ENCODE measurements around the gene RNF220. TPM values are rescaled to one million over a fixed set of nuclear protein-coding genes. Genes with fewer than 3 reads are reported as not detected.

The RNF220 gene
- total RNA-seq, 1 experiment from 2014 or later = 128 TPM

DNA sequence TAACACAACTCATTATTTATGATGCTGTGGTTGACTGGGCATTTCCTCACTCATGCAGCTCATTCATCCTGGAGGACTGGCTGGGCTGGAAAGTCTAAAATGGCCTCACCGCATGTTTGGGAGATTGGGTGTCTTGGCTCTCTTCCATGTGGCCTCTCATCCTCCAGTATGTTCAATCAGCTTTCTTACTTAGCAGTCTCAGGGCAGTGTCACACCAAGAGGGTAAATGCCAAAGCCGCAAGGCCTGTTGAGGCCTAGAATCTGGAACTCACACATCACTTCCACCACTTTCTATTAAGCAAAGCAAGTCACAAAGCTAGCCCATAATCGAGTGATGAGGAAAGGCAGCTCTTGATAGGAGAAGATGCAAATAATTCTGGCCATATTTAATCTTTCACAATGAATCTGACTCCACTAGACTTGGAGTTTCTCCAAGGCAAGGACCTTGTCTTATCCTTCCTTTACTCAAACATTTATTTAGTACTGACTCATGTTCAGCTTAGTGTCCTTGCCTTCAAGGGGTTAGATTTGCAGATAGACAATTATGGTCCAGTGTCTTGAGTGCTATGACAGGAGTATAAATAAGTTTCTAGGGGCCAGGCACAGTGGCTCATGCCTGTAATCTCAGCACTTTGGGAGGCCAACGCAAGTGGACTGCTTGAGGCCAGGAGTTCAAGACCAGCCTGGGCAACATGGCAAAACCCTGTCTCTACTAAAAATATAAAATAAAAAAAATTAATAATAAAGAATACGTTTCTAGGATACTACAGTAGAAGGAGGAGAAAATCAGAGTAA, 224.1 kb downstream of the RNF220 start:
- Mint-ChIP-seq H3K4me1 (peaks cover 24% of the 10 kb centered on the region), H3K27me3 (ENCODE audit: low read depth) (no peaks in the 10 kb centered on the region), H3K36me3 (peaks cover 11% of the 10 kb centered on the region), H3K27ac (no peak overlapping the region), H3K4me3 (no peak overlapping the region), H3K9me3 (no peaks in the 10 kb centered on the region)
- ChIA-PET CTCF (interaction anchor here (1.0 to 3.7 kb wide), 2 partner anchors 20 to 251 kb away, joined by 3 to 30 read pairs; no protein-coding TSS in a partner anchor), POLR2A (no interaction called here)
- DNase-seq (ENCODE audit: low spot score) (no peak), ATAC-seq (no peak)
- TF ChIP-seq, protein P1, sequence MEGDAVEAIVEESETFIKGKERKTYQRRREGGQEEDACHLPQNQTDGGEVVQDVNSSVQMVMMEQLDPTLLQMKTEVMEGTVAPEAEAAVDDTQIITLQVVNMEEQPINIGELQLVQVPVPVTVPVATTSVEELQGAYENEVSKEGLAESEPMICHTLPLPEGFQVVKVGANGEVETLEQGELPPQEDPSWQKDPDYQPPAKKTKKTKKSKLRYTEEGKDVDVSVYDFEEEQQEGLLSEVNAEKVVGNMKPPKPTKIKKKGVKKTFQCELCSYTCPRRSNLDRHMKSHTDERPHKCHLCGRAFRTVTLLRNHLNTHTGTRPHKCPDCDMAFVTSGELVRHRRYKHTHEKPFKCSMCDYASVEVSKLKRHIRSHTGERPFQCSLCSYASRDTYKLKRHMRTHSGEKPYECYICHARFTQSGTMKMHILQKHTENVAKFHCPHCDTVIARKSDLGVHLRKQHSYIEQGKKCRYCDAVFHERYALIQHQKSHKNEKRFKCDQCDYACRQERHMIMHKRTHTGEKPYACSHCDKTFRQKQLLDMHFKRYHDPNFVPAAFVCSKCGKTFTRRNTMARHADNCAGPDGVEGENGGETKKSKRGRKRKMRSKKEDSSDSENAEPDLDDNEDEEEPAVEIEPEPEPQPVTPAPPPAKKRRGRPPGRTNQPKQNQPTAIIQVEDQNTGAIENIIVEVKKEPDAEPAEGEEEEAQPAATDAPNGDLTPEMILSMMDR (IDR thresholded peaks at IDR 0.05) = no peak
- TF ChIP-seq ZNF317 (CRISPR knock-in tag; IDR thresholded peaks at IDR 0.05; ENCODE audit: borderline replicate concordance, low read depth) (no peak), NFE2L1 (CRISPR knock-in tag; IDR thresholded peaks at IDR 0.05) (no peak), ZBTB21 (CRISPR knock-in tag; IDR thresholded peaks at IDR 0.05; ENCODE audit: borderline replicate concordance) (no peak), GTF2I (CRISPR knock-in tag; conservative IDR thresholded peaks at IDR 0.05) (no peak), NR3C1 (CRISPR knock-in tag; conservative IDR thresholded peaks at IDR 0.05; ENCODE audit: low read depth) (no peak), TP53 (CRISPR knock-in tag; IDR thresholded peaks at IDR 0.05) (no peak), TEAD1 (CRISPR knock-in tag; IDR thresholded peaks at IDR 0.05) (no peak), NFATC4 (CRISPR knock-in tag; IDR thresholded peaks at IDR 0.05) (no peak), KAT7 (CRISPR knock-in tag; IDR thresholded peaks at IDR 0.05; ENCODE audit: borderline replicate concordance) (no peak)
- TF ChIP-seq, protein P2, sequence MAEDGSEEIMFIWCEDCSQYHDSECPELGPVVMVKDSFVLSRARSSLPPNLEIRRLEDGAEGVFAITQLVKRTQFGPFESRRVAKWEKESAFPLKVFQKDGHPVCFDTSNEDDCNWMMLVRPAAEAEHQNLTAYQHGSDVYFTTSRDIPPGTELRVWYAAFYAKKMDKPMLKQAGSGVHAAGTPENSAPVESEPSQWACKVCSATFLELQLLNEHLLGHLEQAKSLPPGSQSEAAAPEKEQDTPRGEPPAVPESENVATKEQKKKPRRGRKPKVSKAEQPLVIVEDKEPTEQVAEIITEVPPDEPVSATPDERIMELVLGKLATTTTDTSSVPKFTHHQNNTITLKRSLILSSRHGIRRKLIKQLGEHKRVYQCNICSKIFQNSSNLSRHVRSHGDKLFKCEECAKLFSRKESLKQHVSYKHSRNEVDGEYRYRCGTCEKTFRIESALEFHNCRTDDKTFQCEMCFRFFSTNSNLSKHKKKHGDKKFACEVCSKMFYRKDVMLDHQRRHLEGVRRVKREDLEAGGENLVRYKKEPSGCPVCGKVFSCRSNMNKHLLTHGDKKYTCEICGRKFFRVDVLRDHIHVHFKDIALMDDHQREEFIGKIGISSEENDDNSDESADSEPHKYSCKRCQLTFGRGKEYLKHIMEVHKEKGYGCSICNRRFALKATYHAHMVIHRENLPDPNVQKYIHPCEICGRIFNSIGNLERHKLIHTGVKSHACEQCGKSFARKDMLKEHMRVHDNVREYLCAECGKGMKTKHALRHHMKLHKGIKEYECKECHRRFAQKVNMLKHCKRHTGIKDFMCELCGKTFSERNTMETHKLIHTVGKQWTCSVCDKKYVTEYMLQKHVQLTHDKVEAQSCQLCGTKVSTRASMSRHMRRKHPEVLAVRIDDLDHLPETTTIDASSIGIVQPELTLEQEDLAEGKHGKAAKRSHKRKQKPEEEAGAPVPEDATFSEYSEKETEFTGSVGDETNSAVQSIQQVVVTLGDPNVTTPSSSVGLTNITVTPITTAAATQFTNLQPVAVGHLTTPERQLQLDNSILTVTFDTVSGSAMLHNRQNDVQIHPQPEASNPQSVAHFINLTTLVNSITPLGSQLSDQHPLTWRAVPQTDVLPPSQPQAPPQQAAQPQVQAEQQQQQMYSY (CRISPR knock-in tag; IDR thresholded peaks at IDR 0.05) = no peak
- TF ChIP-seq, protein P3, sequence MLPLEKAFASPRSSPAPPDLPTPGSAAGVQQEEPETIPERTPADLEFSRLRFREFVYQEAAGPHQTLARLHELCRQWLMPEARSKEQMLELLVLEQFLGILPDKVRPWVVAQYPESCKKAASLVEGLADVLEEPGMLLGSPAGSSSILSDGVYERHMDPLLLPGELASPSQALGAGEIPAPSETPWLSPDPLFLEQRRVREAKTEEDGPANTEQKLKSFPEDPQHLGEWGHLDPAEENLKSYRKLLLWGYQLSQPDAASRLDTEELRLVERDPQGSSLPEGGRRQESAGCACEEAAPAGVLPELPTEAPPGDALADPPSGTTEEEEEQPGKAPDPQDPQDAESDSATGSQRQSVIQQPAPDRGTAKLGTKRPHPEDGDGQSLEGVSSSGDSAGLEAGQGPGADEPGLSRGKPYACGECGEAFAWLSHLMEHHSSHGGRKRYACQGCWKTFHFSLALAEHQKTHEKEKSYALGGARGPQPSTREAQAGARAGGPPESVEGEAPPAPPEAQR (CRISPR knock-in tag; IDR thresholded peaks at IDR 0.05) = no peak
- TF ChIP-seq, protein P4, sequence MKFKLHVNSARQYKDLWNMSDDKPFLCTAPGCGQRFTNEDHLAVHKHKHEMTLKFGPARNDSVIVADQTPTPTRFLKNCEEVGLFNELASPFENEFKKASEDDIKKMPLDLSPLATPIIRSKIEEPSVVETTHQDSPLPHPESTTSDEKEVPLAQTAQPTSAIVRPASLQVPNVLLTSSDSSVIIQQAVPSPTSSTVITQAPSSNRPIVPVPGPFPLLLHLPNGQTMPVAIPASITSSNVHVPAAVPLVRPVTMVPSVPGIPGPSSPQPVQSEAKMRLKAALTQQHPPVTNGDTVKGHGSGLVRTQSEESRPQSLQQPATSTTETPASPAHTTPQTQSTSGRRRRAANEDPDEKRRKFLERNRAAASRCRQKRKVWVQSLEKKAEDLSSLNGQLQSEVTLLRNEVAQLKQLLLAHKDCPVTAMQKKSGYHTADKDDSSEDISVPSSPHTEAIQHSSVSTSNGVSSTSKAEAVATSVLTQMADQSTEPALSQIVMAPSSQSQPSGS (CRISPR knock-in tag; IDR thresholded peaks at IDR 0.05; ENCODE audit: borderline replicate concordance, low read depth) = no peak
- TF ChIP-seq, protein P5, sequence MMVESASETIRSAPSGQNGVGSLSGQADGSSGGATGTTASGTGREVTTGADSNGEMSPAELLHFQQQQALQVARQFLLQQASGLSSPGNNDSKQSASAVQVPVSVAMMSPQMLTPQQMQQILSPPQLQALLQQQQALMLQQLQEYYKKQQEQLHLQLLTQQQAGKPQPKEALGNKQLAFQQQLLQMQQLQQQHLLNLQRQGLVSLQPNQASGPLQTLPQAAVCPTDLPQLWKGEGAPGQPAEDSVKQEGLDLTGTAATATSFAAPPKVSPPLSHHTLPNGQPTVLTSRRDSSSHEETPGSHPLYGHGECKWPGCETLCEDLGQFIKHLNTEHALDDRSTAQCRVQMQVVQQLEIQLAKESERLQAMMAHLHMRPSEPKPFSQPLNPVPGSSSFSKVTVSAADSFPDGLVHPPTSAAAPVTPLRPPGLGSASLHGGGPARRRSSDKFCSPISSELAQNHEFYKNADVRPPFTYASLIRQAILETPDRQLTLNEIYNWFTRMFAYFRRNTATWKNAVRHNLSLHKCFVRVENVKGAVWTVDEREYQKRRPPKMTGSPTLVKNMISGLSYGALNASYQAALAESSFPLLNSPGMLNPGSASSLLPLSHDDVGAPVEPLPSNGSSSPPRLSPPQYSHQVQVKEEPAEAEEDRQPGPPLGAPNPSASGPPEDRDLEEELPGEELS (CRISPR knock-in tag; IDR thresholded peaks at IDR 0.05) = no peak
- TF ChIP-seq, protein P6, sequence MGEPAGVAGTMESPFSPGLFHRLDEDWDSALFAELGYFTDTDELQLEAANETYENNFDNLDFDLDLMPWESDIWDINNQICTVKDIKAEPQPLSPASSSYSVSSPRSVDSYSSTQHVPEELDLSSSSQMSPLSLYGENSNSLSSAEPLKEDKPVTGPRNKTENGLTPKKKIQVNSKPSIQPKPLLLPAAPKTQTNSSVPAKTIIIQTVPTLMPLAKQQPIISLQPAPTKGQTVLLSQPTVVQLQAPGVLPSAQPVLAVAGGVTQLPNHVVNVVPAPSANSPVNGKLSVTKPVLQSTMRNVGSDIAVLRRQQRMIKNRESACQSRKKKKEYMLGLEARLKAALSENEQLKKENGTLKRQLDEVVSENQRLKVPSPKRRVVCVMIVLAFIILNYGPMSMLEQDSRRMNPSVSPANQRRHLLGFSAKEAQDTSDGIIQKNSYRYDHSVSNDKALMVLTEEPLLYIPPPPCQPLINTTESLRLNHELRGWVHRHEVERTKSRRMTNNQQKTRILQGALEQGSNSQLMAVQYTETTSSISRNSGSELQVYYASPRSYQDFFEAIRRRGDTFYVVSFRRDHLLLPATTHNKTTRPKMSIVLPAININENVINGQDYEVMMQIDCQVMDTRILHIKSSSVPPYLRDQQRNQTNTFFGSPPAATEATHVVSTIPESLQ (CRISPR knock-in tag; IDR thresholded peaks at IDR 0.05) = no peak
- TF ChIP-seq, protein P7, sequence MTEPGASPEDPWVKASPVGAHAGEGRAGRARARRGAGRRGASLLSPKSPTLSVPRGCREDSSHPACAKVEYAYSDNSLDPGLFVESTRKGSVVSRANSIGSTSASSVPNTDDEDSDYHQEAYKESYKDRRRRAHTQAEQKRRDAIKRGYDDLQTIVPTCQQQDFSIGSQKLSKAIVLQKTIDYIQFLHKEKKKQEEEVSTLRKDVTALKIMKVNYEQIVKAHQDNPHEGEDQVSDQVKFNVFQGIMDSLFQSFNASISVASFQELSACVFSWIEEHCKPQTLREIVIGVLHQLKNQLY (CRISPR knock-in tag; IDR thresholded peaks at IDR 0.05) = no peak
- TF ChIP-seq, protein P8, sequence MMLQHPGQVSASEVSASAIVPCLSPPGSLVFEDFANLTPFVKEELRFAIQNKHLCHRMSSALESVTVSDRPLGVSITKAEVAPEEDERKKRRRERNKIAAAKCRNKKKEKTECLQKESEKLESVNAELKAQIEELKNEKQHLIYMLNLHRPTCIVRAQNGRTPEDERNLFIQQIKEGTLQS (CRISPR knock-in tag; conservative IDR thresholded peaks at IDR 0.05) = no peak
- TF ChIP-seq, protein P9, sequence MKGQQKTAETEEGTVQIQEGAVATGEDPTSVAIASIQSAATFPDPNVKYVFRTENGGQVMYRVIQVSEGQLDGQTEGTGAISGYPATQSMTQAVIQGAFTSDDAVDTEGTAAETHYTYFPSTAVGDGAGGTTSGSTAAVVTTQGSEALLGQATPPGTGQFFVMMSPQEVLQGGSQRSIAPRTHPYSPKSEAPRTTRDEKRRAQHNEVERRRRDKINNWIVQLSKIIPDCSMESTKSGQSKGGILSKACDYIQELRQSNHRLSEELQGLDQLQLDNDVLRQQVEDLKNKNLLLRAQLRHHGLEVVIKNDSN (CRISPR knock-in tag; IDR thresholded peaks at IDR 0.05) = no peak

Data from WTC11 (cell line).